C4-2B (cell line): ENCODE results near the gene TMEM209.
"Not testable (repeated sequence)": the region's sequence is repeated elsewhere in the genome, so short reads cannot be mapped to it uniquely, and the experiment has no call there.

Experiments used
- H3K27ac ChIP-seq: fragments of 450-650 bp; 2 replicates; pipeline ENCODE4 v1.5.1; 2017
- ZFX ChIP-seq: fragments of 450-650 bp; IDR thresholded peaks from 2 replicates; pipeline ENCODE4 v1.6.1; 2017
- TF ChIP-seq, protein P1 (sequence below): fragments of 450-650 bp; conservative IDR thresholded peaks from 2 replicates; pipeline ENCODE4 v1.5.1; 2017; ENCODE audit warnings: mild to moderate bottlenecking

TMEM209 gene

DNA sequence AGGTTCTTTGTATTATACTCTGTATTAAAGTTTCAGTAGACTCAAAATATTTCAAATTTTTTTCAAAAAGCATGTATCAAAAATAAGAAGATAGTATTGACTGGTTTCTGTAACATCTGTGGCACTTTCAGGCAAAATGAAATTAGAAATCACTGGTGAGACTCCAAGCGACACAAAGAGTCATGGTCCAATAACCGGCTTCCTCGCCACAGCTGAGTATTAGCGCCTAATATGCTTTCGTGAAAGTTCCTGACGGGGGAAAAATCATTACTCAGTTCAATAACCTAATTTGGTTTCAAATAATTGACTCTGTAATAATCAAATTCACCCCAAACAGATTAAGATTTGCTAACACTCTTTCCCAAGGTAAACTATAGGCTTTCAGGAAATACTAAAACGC is 13.4 kb downstream of the TMEM209 start:
- TF ChIP-seq, protein P1, sequence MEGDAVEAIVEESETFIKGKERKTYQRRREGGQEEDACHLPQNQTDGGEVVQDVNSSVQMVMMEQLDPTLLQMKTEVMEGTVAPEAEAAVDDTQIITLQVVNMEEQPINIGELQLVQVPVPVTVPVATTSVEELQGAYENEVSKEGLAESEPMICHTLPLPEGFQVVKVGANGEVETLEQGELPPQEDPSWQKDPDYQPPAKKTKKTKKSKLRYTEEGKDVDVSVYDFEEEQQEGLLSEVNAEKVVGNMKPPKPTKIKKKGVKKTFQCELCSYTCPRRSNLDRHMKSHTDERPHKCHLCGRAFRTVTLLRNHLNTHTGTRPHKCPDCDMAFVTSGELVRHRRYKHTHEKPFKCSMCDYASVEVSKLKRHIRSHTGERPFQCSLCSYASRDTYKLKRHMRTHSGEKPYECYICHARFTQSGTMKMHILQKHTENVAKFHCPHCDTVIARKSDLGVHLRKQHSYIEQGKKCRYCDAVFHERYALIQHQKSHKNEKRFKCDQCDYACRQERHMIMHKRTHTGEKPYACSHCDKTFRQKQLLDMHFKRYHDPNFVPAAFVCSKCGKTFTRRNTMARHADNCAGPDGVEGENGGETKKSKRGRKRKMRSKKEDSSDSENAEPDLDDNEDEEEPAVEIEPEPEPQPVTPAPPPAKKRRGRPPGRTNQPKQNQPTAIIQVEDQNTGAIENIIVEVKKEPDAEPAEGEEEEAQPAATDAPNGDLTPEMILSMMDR: no peak
- TF ChIP-seq ZFX: no peak
- no peak overlapping the region for H3K27ac ChIP-seq

DNA sequence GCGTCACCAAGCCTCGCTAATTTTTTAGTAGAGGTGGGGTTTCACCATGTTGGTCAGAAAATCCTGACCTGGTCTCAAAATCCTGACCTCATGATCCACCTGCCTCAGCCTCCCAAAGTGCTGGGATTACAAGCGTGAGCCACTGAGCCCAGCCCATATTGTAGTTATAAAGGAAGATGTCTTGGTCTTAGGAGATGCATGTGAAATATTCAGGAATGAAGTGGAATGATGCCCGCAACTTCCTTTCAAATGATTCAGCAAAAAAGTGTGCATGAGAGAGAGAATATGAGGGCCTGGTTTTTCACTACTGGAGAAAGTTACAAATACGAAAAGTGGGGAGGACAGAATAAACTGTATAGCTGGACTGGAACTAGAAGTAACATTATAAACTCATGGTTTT is 15.9 kb downstream of the TMEM209 start:
- no peak overlapping the region for H3K27ac ChIP-seq
- TF ChIP-seq ZFX: no peak

DNA sequence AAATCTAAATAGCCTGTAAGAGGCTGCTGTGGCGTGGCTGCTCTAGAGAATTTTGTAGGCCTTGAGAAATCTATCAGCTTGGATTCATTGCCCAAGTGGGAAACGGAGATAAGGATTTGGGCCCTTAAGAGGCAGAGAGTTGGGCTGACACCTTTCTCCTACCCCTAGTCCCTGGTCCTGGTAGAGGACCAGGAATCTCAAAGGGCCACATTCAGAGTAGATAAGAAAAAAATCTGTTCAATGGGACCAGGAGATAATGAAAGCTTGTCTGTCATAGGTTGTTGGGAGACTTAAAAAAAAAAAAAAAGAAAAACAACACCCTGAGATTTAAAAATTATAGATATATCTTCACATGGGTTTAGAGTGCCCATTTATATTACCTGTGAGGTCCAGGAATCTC is 17.8 kb downstream of the TMEM209 start:
- TF ChIP-seq, protein P1: no peak
- no peak for TF ChIP-seq ZFX
- H3K27ac ChIP-seq: no peak overlapping the region

GRCh38 chr7:130184349-130184748 is 20.9 kb downstream of the TMEM209 start:
- H3K27ac ChIP-seq: not testable (repeated sequence)

DNA sequence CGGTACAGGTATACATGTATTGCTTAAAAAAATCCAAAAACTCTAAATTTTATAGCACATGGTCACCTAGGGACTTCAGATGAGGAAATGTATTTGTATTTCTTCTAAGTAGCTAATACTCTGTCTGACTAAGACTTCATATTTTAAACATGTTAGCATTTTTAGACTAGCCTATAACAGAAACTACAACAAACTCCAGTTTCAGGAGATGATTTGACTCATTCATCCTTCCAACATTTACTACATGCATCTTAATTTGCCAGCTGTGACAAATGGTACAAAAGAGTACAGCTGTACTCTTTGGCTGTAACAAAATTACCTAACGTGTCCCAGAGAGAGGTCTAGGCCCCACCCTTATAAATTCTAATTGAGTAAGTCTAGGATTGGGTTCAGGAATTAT is 22.2 kb downstream of the TMEM209 start:
- no peak for TF ChIP-seq ZFX
- TF ChIP-seq, protein P1: no peak
- no peak overlapping the region for H3K27ac ChIP-seq

DNA sequence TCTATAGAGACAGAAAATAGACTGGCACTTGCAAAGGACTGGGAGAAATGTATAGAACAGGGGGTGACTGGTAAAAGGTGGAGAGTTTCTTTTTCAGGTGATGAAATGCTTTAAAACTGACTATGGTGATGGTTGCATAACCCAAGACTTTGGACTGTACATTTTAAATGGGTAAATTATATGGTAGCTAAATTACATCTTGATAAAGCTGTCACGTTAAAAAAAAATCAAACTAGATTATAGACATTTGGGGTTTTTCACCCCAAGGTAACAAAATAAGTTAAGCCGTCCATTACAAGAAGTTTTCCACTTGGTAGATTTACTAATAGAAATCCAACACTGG is 24.0 kb downstream of the TMEM209 start:
- no peak overlapping the region for H3K27ac ChIP-seq
- no peak for TF ChIP-seq ZFX
- TF ChIP-seq, protein P1: no peak; the same call in 1 of the 2 replicates

- H3K27ac ChIP-seq: no peak overlapping the region
- TF ChIP-seq, protein P1: no peak
- no peak for TF ChIP-seq ZFX
Observed at GRCh38 chr7:130180571-130181262, 24.5 kb downstream of the TMEM209 start.

- no peak overlapping the region for H3K27ac ChIP-seq
- no peak for TF ChIP-seq ZFX
- TF ChIP-seq, protein P1: no peak
Observed at GRCh38 chr7:130179631-130180030, 25.6 kb downstream of the TMEM209 start.
